Naive thymus-derived CD4-positive, alpha-beta T cell (primary cell): ENCODE data around the gene CEP63. TPM values are rescaled to one million over a fixed set of nuclear protein-coding genes. Genes with fewer than 3 reads are reported as not detected.
"Not testable (repeated sequence)": the region's sequence is repeated elsewhere in the genome, so short reads cannot be mapped to it uniquely, and the experiment has no call there.

Experiments
- ATAC-seq: fragments of 150-1000 bp; cut with Tn5 transposase; 2 replicates; pipeline ENCODE4 v1.10.0; 2021; ENCODE audit warnings: mild to moderate bottlenecking, moderate library complexity
- CTCF ChIA-PET: fragments of 350-600 bp; sonication (Branson Sonifier 250); formaldehyde crosslinking; loops from one replicate; lab custom pipeline; 2021; ENCODE audit warnings: antibody characterized with exemption; lab: Charles Lee
- POLR2A ChIA-PET: fragments of 350-600 bp; sonication (Branson Sonifier 250); formaldehyde crosslinking; loops from one replicate; lab custom pipeline; 2021; ENCODE audit warnings: antibody characterized with exemption, inconsistent platforms; lab: Charles Lee
- DNase-seq, 9 donors: peaks; one replicate each; pipeline versions ENCODE4 v3.0.0 to v3.0.0-alpha.2; 2020 to 2022; ENCODE audit warnings: mixed read lengths in 1 of 9
- H3K27ac ChIP-seq: one replicate; pipeline ENCODE4 v1.7.0; 2013; ENCODE audit warnings: mild to moderate bottlenecking, low read depth, low read length, moderate library complexity
- H3K27me3 ChIP-seq, 2 donors: one replicate each; pipeline ENCODE4 v1.7.0; 2013; ENCODE audit warnings: low read length in 2 of 2, mild to moderate bottlenecking in 2 of 2, moderate library complexity in 2 of 2; ENCODE audit not compliant: control insufficient read depth in 2 of 2, insufficient read depth in 2 of 2
- H3K36me3 ChIP-seq, 3 experiments: 1 replicate in 2 of 3; 2 replicates in 1 of 3; pipeline ENCODE4 v1.7.0; 2013; ENCODE audit warnings: low read length in 3 of 3, mild to moderate bottlenecking in 3 of 3, moderate library complexity in 1 of 3; ENCODE audit not compliant: insufficient read depth in 3 of 3, control insufficient read depth in 2 of 3
- H3K4me1 ChIP-seq, 2 donors: one replicate each; pipeline ENCODE4 v1.7.0; 2013; ENCODE audit warnings: low read length in 2 of 2, mild to moderate bottlenecking in 2 of 2, moderate library complexity in 1 of 2; ENCODE audit not compliant: control insufficient read depth in 2 of 2, insufficient read depth in 2 of 2
- H3K4me3 ChIP-seq: 2 replicates; pipeline ENCODE4 v1.7.0; 2013; ENCODE audit warnings: mild to moderate bottlenecking, low read length
- H3K9me3 ChIP-seq, 3 experiments: 1 replicate in 2 of 3; 2 replicates in 1 of 3; pipeline ENCODE4 v1.7.0; 2013; ENCODE audit warnings: low read length in 3 of 3; ENCODE audit not compliant: control insufficient read depth in 2 of 3
- H3K27ac Mint-ChIP-seq, 9 donors: one replicate each; pipeline ENCODE4 v1.8.0; 2020 to 2022; ENCODE audit warnings: mixed read lengths in 9 of 9, mild to moderate bottlenecking in 8 of 9, moderate library complexity in 5 of 9, inconsistent platforms in 2 of 9
- H3K27me3 Mint-ChIP-seq, 5 donors: one replicate each; pipeline ENCODE4 v1.8.0; 2021 to 2022; ENCODE audit warnings: mixed read lengths in 5 of 5, mild to moderate bottlenecking in 1 of 5
- H3K36me3 Mint-ChIP-seq, 5 donors: one replicate each; pipeline ENCODE4 v1.8.0; 2020 to 2022; ENCODE audit warnings: mixed read lengths in 5 of 5, mild to moderate bottlenecking in 3 of 5, inconsistent platforms in 1 of 5
- H3K4me1 Mint-ChIP-seq, 7 donors: one replicate each; pipeline ENCODE4 v1.8.0; 2020 to 2022; ENCODE audit warnings: mixed read lengths in 7 of 7, mild to moderate bottlenecking in 3 of 7, inconsistent platforms in 1 of 7
- H3K4me3 Mint-ChIP-seq, 10 donors: one replicate each; pipeline ENCODE4 v1.8.0; 2020 to 2022; ENCODE audit warnings: mild to moderate bottlenecking in 10 of 10, mixed read lengths in 10 of 10, moderate library complexity in 6 of 10, inconsistent platforms in 2 of 10
- H3K9me3 Mint-ChIP-seq, 11 donors: one replicate each; pipeline ENCODE4 v1.8.0; 2020 to 2022; ENCODE audit warnings: mixed read lengths in 11 of 11, mild to moderate bottlenecking in 4 of 11, inconsistent platforms in 1 of 11, moderate library complexity in 1 of 11
- intact Hi-C, 2 donors: fragments of 100-400 bp; cut with micrococcal nuclease; formaldehyde crosslinking; loops; one replicate each; pipeline ENCODE4 v1.15.1; 2023
- polyA plus RNA-seq, 2 donors: library from polyadenylated mRNA; unstranded; fragments of 300-500 nt; fragmentation: Illumina TruSeq; gene quantifications; one replicate each; pipeline ENCODE4 v1.2.3, GENCODE V29; 2021
- total RNA-seq, 6 experiments: library from RNA in 5 of 6; stranded (reverse) in 5 of 6; gene quantifications; 1 replicate in 5 of 6; 2 replicates in 1 of 6; pipeline ENCODE4 v1.2.3 and lab custom pipeline; 2021 to 2026

The CEP63 gene
- total and polyA plus RNA-seq, 7 experiments from 2014 or later: 21.1 to 56.3 (median 26.4) TPM

GRCh38 chr3:134563601-134564000 lies 77.7 kb downstream of the CEP63 start:
- no peaks in the 10 kb centered on the region for H3K4me1 ChIP-seq
- H3K9me3 ChIP-seq: no peaks in the 10 kb centered on the region
- Mint-ChIP-seq H3K27ac (peak overlapping the region in 1 of 9 donors; percentile 28), H3K4me1 (peaks cover 0 to 17% (median 0%) of the 10 kb centered on the region in 7 donors), H3K27me3 (no peaks in the 10 kb centered on the region), H3K4me3 (no peak overlapping the region), H3K36me3 (peaks cover 21 to 60% (median 50%) of the 10 kb centered on the region in 5 donors), H3K9me3 (peaks cover 0 to 9% (median 5%) of the 10 kb centered on the region in 11 donors)
- CTCF ChIA-PET: no interaction called here
- POLR2A ChIA-PET: no interaction called here
- intact Hi-C loops: no loop called here
- no peak overlapping the region for H3K4me3 ChIP-seq
- H3K36me3 ChIP-seq: peaks cover 0 to 12% (median 0%) of the 10 kb centered on the region in 3 experiments
- no peak overlapping the region for H3K27ac ChIP-seq
- H3K27me3 ChIP-seq: no peaks in the 10 kb centered on the region
- no peak for DNase-seq
- ATAC-seq: no peak

- intact Hi-C loops: no loop called here
- H3K4me3 ChIP-seq: no peak overlapping the region
- ATAC-seq: no peak
These were observed 79.1 kb downstream of the CEP63 start for GRCh38 chr3:134564991-134565390.

GRCh38 chr3:134567605-134568004 lies 81.7 kb downstream of the CEP63 start:
- POLR2A ChIA-PET: interaction anchor here (0.6 kb wide), 1 partner anchor 27 kb away, joined by 3 read pairs; no protein-coding TSS in a partner anchor
- H3K27me3 ChIP-seq: no peaks in the 10 kb centered on the region
- Mint-ChIP-seq H3K27ac (no peak overlapping the region), H3K4me3 (no peak overlapping the region), H3K9me3 (peaks cover 10 to 46% (median 25%) of the 10 kb centered on the region in 11 donors), H3K4me1 (peaks cover 0 to 10% (median 0%) of the 10 kb centered on the region in 7 donors), H3K36me3 (peaks cover 18 to 38% (median 26%) of the 10 kb centered on the region in 5 donors), H3K27me3 (no peaks in the 10 kb centered on the region)
- no peak for DNase-seq
- H3K4me1 ChIP-seq: no peaks in the 10 kb centered on the region
- no peak overlapping the region for H3K27ac ChIP-seq
- intact Hi-C loops: no loop called here
- no peak for ATAC-seq
- H3K36me3 ChIP-seq: no peaks in the 10 kb centered on the region
- no peak overlapping the region for H3K4me3 ChIP-seq
- peaks cover 0 to 16% (median 0%) of the 10 kb centered on the region in 3 experiments for H3K9me3 ChIP-seq
- CTCF ChIA-PET: no interaction called here

More at GRCh38 chr3:134564991-134565390, 79.1 kb downstream of the CEP63 start:
- Mint-ChIP-seq H3K4me3 (no peak overlapping the region), H3K36me3 (peaks cover 20 to 52% (median 46%) of the 10 kb centered on the region in 5 donors), H3K9me3 (peaks cover 0 to 21% (median 12%) of the 10 kb centered on the region in 11 donors), H3K4me1 (peaks cover 0 to 17% (median 0%) of the 10 kb centered on the region in 7 donors), H3K27me3 (no peaks in the 10 kb centered on the region), H3K27ac (peak overlapping the region in 1 of 9 donors; percentile 6)
- POLR2A ChIA-PET: no interaction called here
- H3K36me3 ChIP-seq: peaks cover 0 to 4% (median 0%) of the 10 kb centered on the region in 3 experiments
- no peaks in the 10 kb centered on the region for H3K27me3 ChIP-seq
- peaks cover 0 to 5% (median 0%) of the 10 kb centered on the region in 3 experiments for H3K9me3 ChIP-seq
- no peak for DNase-seq
- H3K4me1 ChIP-seq: no peaks in the 10 kb centered on the region
- no peak overlapping the region for H3K27ac ChIP-seq
- CTCF ChIA-PET: no interaction called here

GRCh38 chr3:134568790-134569189 lies 82.9 kb downstream of the CEP63 start:
- peaks cover 0 to 16% (median 0%) of the 10 kb centered on the region in 3 experiments for H3K9me3 ChIP-seq
- H3K4me1 Mint-ChIP-seq: peaks cover 0 to 5% (median 0%) of the 10 kb centered on the region in 7 donors
- no peak overlapping the region for H3K4me3 Mint-ChIP-seq
- no peak for ATAC-seq
- H3K27me3 Mint-ChIP-seq: no peaks in the 10 kb centered on the region
- intact Hi-C loops: no loop called here
- no peak overlapping the region for H3K27ac Mint-ChIP-seq
- no peak for DNase-seq
- H3K4me1 ChIP-seq: no peaks in the 10 kb centered on the region
- H3K36me3 ChIP-seq: no peaks in the 10 kb centered on the region
- H3K27ac ChIP-seq: no peak overlapping the region
- H3K27me3 ChIP-seq: no peaks in the 10 kb centered on the region
- H3K9me3 Mint-ChIP-seq: peaks cover 11 to 58% (median 33%) of the 10 kb centered on the region in 11 donors
- no peak overlapping the region for H3K4me3 ChIP-seq
- H3K36me3 Mint-ChIP-seq: peaks cover 10 to 29% (median 21%) of the 10 kb centered on the region in 5 donors
- ChIA-PET POLR2A (no interaction called here), CTCF (no interaction called here)

- H3K4me1 ChIP-seq, H3K27ac Mint-ChIP-seq, ATAC-seq, H3K27me3 Mint-ChIP-seq, CTCF ChIA-PET, H3K4me3 Mint-ChIP-seq, H3K4me1 Mint-ChIP-seq, DNase-seq, H3K36me3 ChIP-seq, H3K27ac ChIP-seq, H3K4me3 ChIP-seq, POLR2A ChIA-PET, H3K27me3 ChIP-seq, intact Hi-C loops: not testable (repeated sequence)
- Mint-ChIP-seq H3K36me3 (peaks cover 4 to 26% (median 17%) of the 10 kb centered on the region in 5 donors), H3K9me3 (peaks cover 12 to 59% (median 30%) of the 10 kb centered on the region in 11 donors)
- H3K9me3 ChIP-seq: peaks cover 0 to 16% (median 0%) of the 10 kb centered on the region in 3 experiments
These were observed 84.0 kb downstream of the CEP63 start for GRCh38 chr3:134569899-134570298.

GRCh38 chr3:134576426-134576825 lies 90.6 kb downstream of the CEP63 start:
- Mint-ChIP-seq H3K27me3 (no peaks in the 10 kb centered on the region), H3K27ac (no peak overlapping the region), H3K36me3 (peaks cover 0 to 13% (median 7%) of the 10 kb centered on the region in 5 donors), H3K4me1 (no peaks in the 10 kb centered on the region), H3K9me3 (peaks cover 3 to 30% (median 13%) of the 10 kb centered on the region in 11 donors), H3K4me3 (no peak overlapping the region)
- ChIA-PET CTCF (no interaction called here), POLR2A (no interaction called here)
- DNase-seq: no peak
- Histone ChIP-seq H3K9me3 (peaks cover 0 to 5% (median 0%) of the 10 kb centered on the region in 3 experiments), H3K4me1 (no peaks in the 10 kb centered on the region), H3K27ac (no peak overlapping the region), H3K27me3 (no peaks in the 10 kb centered on the region), H3K4me3 (no peak overlapping the region), H3K36me3 (no peaks in the 10 kb centered on the region)
- intact Hi-C loops: no loop called here
- no peak for ATAC-seq

- Histone ChIP-seq H3K4me1 (no peaks in the 10 kb centered on the region), H3K9me3 (peaks cover 0 to 5% (median 0%) of the 10 kb centered on the region in 3 experiments), H3K36me3 (no peaks in the 10 kb centered on the region), H3K4me3 (no peak overlapping the region), H3K27ac (no peak overlapping the region), H3K27me3 (no peaks in the 10 kb centered on the region)
- Mint-ChIP-seq H3K4me3 (no peak overlapping the region), H3K27ac (no peak overlapping the region), H3K27me3 (no peaks in the 10 kb centered on the region), H3K36me3 (peaks cover 0 to 13% (median 7%) of the 10 kb centered on the region in 5 donors), H3K4me1 (no peaks in the 10 kb centered on the region), H3K9me3 (peaks cover 2 to 27% (median 13%) of the 10 kb centered on the region in 11 donors)
- ATAC-seq: no peak
- ChIA-PET CTCF (no interaction called here), POLR2A (no interaction called here)
- intact Hi-C loops: no loop called here
- no peak for DNase-seq
These were observed 91.0 kb downstream of the CEP63 start for GRCh38 chr3:134576831-134577230.
